DND-41 (cell line): Measurements from ENCODE around the gene PAGE5.

ENCODE experiments used
- ATAC-seq: fragments of 200-7000 bp; cut with Tn5 transposase; 3 replicates; pipeline ENCODE4 v1.9.1; 2021; ENCODE audit warnings: low read depth; ENCODE audit not compliant: insufficient read depth
- DNase-seq: peaks from one replicate; pipeline ENCODE4 v3.0.0-alpha.2; 2020
- H2AFZ ChIP-seq: 2 replicates; pipeline ENCODE4 v1.6.0; 2012; ENCODE audit warnings: low read depth, low read length
- H3K27ac ChIP-seq: 2 replicates; pipeline ENCODE4 v1.5.1; 2012; ENCODE audit warnings: low read length, inconsistent platforms
- H3K27me3 ChIP-seq: fragments of 200-600 bp; sonication (generic); 2 replicates; pipeline ENCODE4 v1.6.0; 2012; ENCODE audit warnings: low read length, mild to moderate bottlenecking, inconsistent platforms; ENCODE audit not compliant: insufficient read depth, poor library complexity
- H3K36me3 ChIP-seq: 2 replicates; pipeline ENCODE4 v1.5.1; 2012; ENCODE audit warnings: low read length, inconsistent platforms; ENCODE audit not compliant: insufficient read depth
- H3K4me1 ChIP-seq: 2 replicates; pipeline ENCODE4 v1.5.1; 2012; ENCODE audit warnings: mild to moderate bottlenecking, low read length; ENCODE audit not compliant: insufficient read depth
- H3K4me2 ChIP-seq: 2 replicates; pipeline ENCODE4 v1.6.0; 2012; ENCODE audit warnings: mild to moderate bottlenecking, moderate library complexity, low read length, inconsistent platforms; ENCODE audit not compliant: insufficient read depth
- H3K4me3 ChIP-seq, 2 experiments: fragments of 200-600 bp in 1 of 2; shearing (Covaris generic) in 1 of 2; 2 replicates each; pipeline ENCODE4 v1.5.1; 2012 to 2016; ENCODE audit warnings: inconsistent platforms in 2 of 2, low read length in 2 of 2, mild to moderate bottlenecking in 2 of 2, low read depth in 1 of 2, moderate library complexity in 1 of 2
- H3K79me2 ChIP-seq: 2 replicates; pipeline ENCODE4 v1.6.0; 2012; ENCODE audit warnings: low read length, inconsistent platforms; ENCODE audit not compliant: insufficient read depth
- H3K9ac ChIP-seq: 2 replicates; pipeline ENCODE4 v1.6.0; 2012; ENCODE audit warnings: low read depth, mild to moderate bottlenecking, inconsistent platforms, low read length, moderate library complexity
- H3K9me3 ChIP-seq: 2 replicates; pipeline ENCODE4 v1.5.1; 2012; ENCODE audit warnings: low read length, moderate library complexity, mild to moderate bottlenecking, inconsistent platforms; ENCODE audit not compliant: insufficient read depth, severe bottlenecking
- H4K20me1 ChIP-seq: 2 replicates; pipeline ENCODE4 v1.6.0; 2012; ENCODE audit warnings: low read length; ENCODE audit not compliant: insufficient read depth
- CTCF ChIP-seq: IDR thresholded peaks from 2 replicates; pipeline ENCODE4 v1.5.1; 2012; ENCODE audit warnings: borderline replicate concordance, low read length, moderate library complexity, mild to moderate bottlenecking; ENCODE audit not compliant: poor library complexity, severe bottlenecking; ENCODE audit errors: extremely low read depth
- EZH2 ChIP-seq: IDR thresholded peaks from 3 replicates; pipeline ENCODE4 v1.6.1; 2012; ENCODE audit warnings: borderline replicate concordance, low read depth, mild to moderate bottlenecking, moderate library complexity, low read length, inconsistent platforms; ENCODE audit not compliant: severe bottlenecking

The PAGE5 gene

GRCh38 chrX:55220119-55220794 is at the start of gene PAGE5:
Gene PAGE5 (plus strand): TSS chrX:55220346. CDS start chrX:55221383, 1,037 bp downstream.
- Histone ChIP-seq H3K27me3 (no peaks in the 10 kb centered on the region), H3K27ac (no peak within 1 kb of the TSS), H3K36me3 (no peaks in the 10 kb centered on the region), H2AFZ (no peak within 1 kb of the TSS), H3K4me3 (no peak within 1 kb of the TSS), H3K9ac (no peak within 1 kb of the TSS), H3K79me2 (no peaks in the 10 kb centered on the region), H3K9me3 (no peaks in the 10 kb centered on the region), H3K4me1 (no peaks in the 10 kb centered on the region), H4K20me1 (no peaks in the 10 kb centered on the region), H3K4me2 (no peak within 1 kb of the TSS)
- ATAC-seq (peak; percentile 50; the same call in 2 of the 3 replicates), DNase-seq (peak; percentile 5)
- TF ChIP-seq CTCF (no peak), EZH2 (no peak)

- Histone ChIP-seq H3K79me2 (no peaks in the 10 kb centered on the region), H3K9ac (no peak overlapping the region), H3K27me3 (no peaks in the 10 kb centered on the region), H3K4me1 (no peaks in the 10 kb centered on the region), H3K4me2 (no peak overlapping the region), H2AFZ (no peak overlapping the region), H3K9me3 (no peaks in the 10 kb centered on the region), H3K27ac (no peak overlapping the region), H3K36me3 (no peaks in the 10 kb centered on the region), H3K4me3 (no peak overlapping the region), H4K20me1 (no peaks in the 10 kb centered on the region)
- TF ChIP-seq EZH2, result no peak
- TF ChIP-seq CTCF, result no peak
- no peak for ATAC-seq
- DNase-seq, result no peak
Observed at GRCh38 chrX:55187281-55187680, 32.9 kb upstream of the PAGE5 start.

- no peak for DNase-seq
- Histone ChIP-seq H3K27me3 (no peaks in the 10 kb centered on the region), H3K79me2 (no peaks in the 10 kb centered on the region), H3K9ac (no peak overlapping the region), H3K4me1 (no peaks in the 10 kb centered on the region), H2AFZ (no peak overlapping the region), H3K36me3 (no peaks in the 10 kb centered on the region), H3K27ac (no peak overlapping the region), H4K20me1 (no peaks in the 10 kb centered on the region), H3K9me3 (no peaks in the 10 kb centered on the region), H3K4me2 (no peak overlapping the region), H3K4me3 (no peak overlapping the region)
- ATAC-seq, result no peak
- TF ChIP-seq EZH2 (no peak), CTCF (no peak)
Observed at GRCh38 chrX:55196688-55197087, 23.5 kb upstream of the PAGE5 start.
